Measurements from ENCODE around the gene CDC5L. TPM values are rescaled to one million over a fixed set of nuclear protein-coding genes. Genes with fewer than 3 reads are reported as not detected.

Gene CDC5L
- total and polyA plus RNA-seq, 7 donors, result 10.9 to 33.3 (median 27.4) TPM

- Histone ChIP-seq H3K9me3 (no peaks in the 10 kb centered on the region), H3K4me1 (no peaks in the 10 kb centered on the region), H3K27ac (no peak overlapping the region), H3K4me3 (no peak overlapping the region), H3K36me3 (ENCODE audit: insufficient read depth in 1 of 2, low read depth in 1 of 2) (no peaks in the 10 kb centered on the region), H3K27me3 (ENCODE audit: insufficient read depth in 3 of 3, low read length in 2 of 3) (no peaks in the 10 kb centered on the region)
- no peak for TF ChIP-seq CTCF (IDR thresholded peaks at IDR 0.05)
- DNase-seq (no peak), ATAC-seq (no peak)
- intact Hi-C loops (cut with DNase I), result no loop called here
- 58 to 67% (median 59%) methylated on average over 9 of the region's 9 CpGs for WGBS, 3 donors
These were observed 109.3 kb downstream of the CDC5L start for GRCh38 chr6:44496665-44497369.

- no peaks in the 10 kb centered on the region for H3K36me3 ChIP-seq (ENCODE audit: insufficient read depth in 1 of 2, low read depth in 1 of 2)
- no peaks in the 10 kb centered on the region for H3K9me3 ChIP-seq
- H3K27me3 ChIP-seq (ENCODE audit: insufficient read depth in 3 of 3, low read length in 2 of 3), result no peaks in the 10 kb centered on the region
- no peak overlapping the region for H3K27ac ChIP-seq
- intact Hi-C loops (cut with DNase I), result no loop called here
- no peaks in the 10 kb centered on the region for H3K4me1 ChIP-seq
- ATAC-seq, result no peak
- no peak for TF ChIP-seq CTCF (IDR thresholded peaks at IDR 0.05)
- no peak overlapping the region for H3K4me3 ChIP-seq
- no peak for DNase-seq
- WGBS, 3 donors, result 85 to 91% (median 91%) methylated on average over 5 of the region's 5 CpGs
These were observed 110.3 kb downstream of the CDC5L start for GRCh38 chr6:44497807-44498206.

- Histone ChIP-seq H3K36me3 (ENCODE audit: insufficient read depth in 1 of 2, low read depth in 1 of 2) (no peaks in the 10 kb centered on the region), H3K27ac (no peak overlapping the region), H3K9me3 (no peaks in the 10 kb centered on the region), H3K27me3 (ENCODE audit: insufficient read depth in 3 of 3, low read length in 2 of 3) (no peaks in the 10 kb centered on the region), H3K4me1 (no peaks in the 10 kb centered on the region), H3K4me3 (no peak overlapping the region)
- TF ChIP-seq CTCF (IDR thresholded peaks at IDR 0.05), result no peak
- intact Hi-C loops (cut with DNase I), result no loop called here
- ATAC-seq, result no peak
- WGBS, 3 donors, result 74 to 76% (median 75%) methylated on average over 5 of the region's 5 CpGs
- DNase-seq, result no peak
These were observed 110.9 kb downstream of the CDC5L start for GRCh38 chr6:44498436-44498835.

- no peak for ATAC-seq
- no peak for TF ChIP-seq CTCF (IDR thresholded peaks at IDR 0.05)
- WGBS, 3 donors, result 79 to 86% (median 79%) methylated on average over 5 of the region's 5 CpGs
These were observed 112.1 kb downstream of the CDC5L start for GRCh38 chr6:44499609-44500008.

More at GRCh38 chr6:44499609-44500008, 112.1 kb downstream of the CDC5L start:
- intact Hi-C loops (cut with DNase I), result no loop called here
- DNase-seq, result no peak
- Histone ChIP-seq H3K36me3 (ENCODE audit: insufficient read depth in 1 of 2, low read depth in 1 of 2) (no peaks in the 10 kb centered on the region), H3K9me3 (no peaks in the 10 kb centered on the region), H3K4me1 (no peaks in the 10 kb centered on the region), H3K4me3 (no peak overlapping the region), H3K27me3 (ENCODE audit: insufficient read depth in 3 of 3, low read length in 2 of 3) (no peaks in the 10 kb centered on the region), H3K27ac (no peak overlapping the region)

Other genes starting within 250 kb of the CDC5L start
- under 1 TPM in 1 of 4 donors, not detected in 3; 0.32 TPM for gene CAPN11, start 228.9 kb upstream of the CDC5L start, total RNA-seq
- gene CAPN11, start 228.9 kb upstream of the CDC5L start, polyA plus RNA-seq, result under 1 TPM; 0.05 to 0.16 (median 0.11) TPM
- under 1 TPM in 3 of 4 donors, not detected in 1; 0.34 to 0.54 (median 0.36) TPM for gene MYMX, start 170.8 kb upstream of the CDC5L start, total RNA-seq
- under 1 TPM in 2 of 3 donors, not detected in 1; 0.09 to 0.61 TPM for gene MYMX, start 170.8 kb upstream of the CDC5L start, polyA plus RNA-seq
- 10 to 100 TPM; 29.6 to 80.7 (median 41.6) TPM for gene SLC29A1, start 164.1 kb upstream of the CDC5L start, total RNA-seq
- 10 to 100 TPM; 29.1 to 39.7 (median 39.1) TPM for gene SLC29A1, start 164.1 kb upstream of the CDC5L start, polyA plus RNA-seq
- gene HSP90AB1, start 140.6 kb upstream of the CDC5L start, total RNA-seq, result 1,000 to 10,000 TPM; 1,150 to 1,595 (median 1,339) TPM
- gene HSP90AB1, start 140.6 kb upstream of the CDC5L start, polyA plus RNA-seq, result 1,000 to 10,000 TPM in 2 of 3 donors, 100 to 1,000 TPM in 1; 743 to 1,128 (median 1,033) TPM
- 10 to 100 TPM; 10.9 to 23.3 (median 18.0) TPM for gene SLC35B2, start 130.2 kb upstream of the CDC5L start, total RNA-seq
- gene SLC35B2, start 130.2 kb upstream of the CDC5L start, polyA plus RNA-seq, result 10 to 100 TPM; 16.0 to 23.6 (median 20.8) TPM
- gene NFKBIE, start 122.2 kb upstream of the CDC5L start, total RNA-seq, result 1 to 10 TPM; 2.1 to 5.0 (median 3.0) TPM
- 1 to 10 TPM; 2.8 to 5.2 (median 4.0) TPM for gene NFKBIE, start 122.2 kb upstream of the CDC5L start, polyA plus RNA-seq
- gene TMEM151B, start 117.3 kb upstream of the CDC5L start, total RNA-seq, result not detected
- gene TMEM151B, start 117.3 kb upstream of the CDC5L start, polyA plus RNA-seq, result under 1 TPM in 2 of 3 donors, not detected in 1; 0.04 to 0.07 TPM
- 1 to 10 TPM; 4.4 to 7.4 (median 5.1) TPM for gene AARS2, start 74.4 kb upstream of the CDC5L start, total RNA-seq
- gene AARS2, start 74.4 kb upstream of the CDC5L start, polyA plus RNA-seq, result 1 to 10 TPM; 2.2 to 4.3 (median 3.0) TPM
- gene SPATS1, start 45.1 kb upstream of the CDC5L start, total RNA-seq, result not detected
- gene SPATS1, start 45.1 kb upstream of the CDC5L start, polyA plus RNA-seq, result not detected

Measured in psoas muscle (tissue), 8 donors.